GM18861 (cell line): ENCODE measurements around the gene FAM184A.

Experiments
- ATAC-seq: cut with Tn5 transposase; IDR thresholded peaks from one replicate; pipeline ENCODE4 v1.9.1; 2021; ENCODE audit not compliant: unreplicated experiment

The FAM184A gene

DNA sequence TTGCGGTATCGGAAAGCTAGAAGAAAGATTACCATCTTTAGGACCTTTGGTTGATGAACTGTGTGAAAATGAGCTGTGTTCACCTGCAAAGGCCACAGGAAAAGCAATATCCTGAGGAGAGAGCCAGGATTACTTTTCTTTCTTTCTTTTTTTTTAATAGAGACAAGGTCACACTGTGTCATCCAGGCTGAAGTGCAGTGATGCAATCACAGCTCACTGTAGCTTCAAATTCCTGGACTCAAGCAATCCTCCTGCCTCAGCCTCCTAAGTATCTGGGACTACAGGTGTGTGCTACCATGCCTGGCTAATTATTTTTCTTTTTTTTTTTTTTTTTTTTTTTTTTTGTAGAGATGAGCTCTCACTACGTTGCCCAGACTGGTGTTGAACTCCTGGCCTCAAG, 17.2 kb downstream of the FAM184A start:
- no peak for ATAC-seq

DNA sequence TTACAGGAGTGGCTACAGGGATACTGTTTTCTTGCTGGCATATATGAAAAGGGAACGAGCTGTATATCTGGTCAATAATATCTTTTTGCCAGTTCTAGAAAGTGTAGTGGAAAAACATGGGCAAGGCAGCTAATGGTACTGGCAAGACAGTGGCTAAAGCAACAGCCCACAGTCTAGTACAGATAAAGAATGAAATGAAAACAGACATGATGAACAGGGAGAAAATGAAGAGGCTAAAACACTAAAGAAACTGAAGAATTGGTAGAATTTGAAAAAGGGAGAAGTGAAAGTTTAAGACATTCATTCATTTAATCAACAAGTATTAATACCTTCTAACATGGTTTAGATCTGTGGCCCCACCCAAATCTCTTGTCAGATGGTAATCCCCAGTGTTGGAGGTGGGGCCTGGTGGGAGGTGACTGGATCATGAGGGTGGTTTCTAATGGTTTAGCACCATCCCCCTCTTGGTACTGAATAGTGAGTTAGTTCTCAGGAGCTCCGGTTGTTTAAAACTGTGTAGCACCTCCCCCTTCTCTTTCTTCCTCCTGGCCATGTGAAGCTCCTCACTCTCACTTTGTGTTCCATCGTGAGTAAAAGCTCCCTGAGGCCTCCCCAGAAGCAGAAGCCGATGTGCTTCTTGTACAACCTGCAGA, 18.1 kb downstream of the FAM184A start:
- ATAC-seq: no peak

DNA sequence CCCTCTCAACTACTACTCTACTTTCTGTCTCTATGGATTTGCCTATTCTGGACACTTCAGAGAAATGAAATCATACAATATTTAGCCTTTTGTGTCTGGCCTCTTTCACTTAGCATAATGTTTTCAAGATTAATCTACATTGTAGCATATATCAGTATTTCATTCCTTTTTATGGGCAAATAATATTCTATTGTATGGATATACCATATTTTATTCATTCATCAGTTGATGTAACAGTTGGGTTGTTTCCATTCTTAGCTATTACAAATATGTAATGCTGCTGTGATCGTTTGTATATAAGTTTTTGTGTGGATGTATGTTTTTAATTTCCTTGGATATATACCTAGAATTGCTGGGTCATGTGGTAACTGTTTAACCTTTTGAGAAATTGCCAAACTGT, 23.4 kb downstream of the FAM184A start:
- no peak for ATAC-seq

DNA sequence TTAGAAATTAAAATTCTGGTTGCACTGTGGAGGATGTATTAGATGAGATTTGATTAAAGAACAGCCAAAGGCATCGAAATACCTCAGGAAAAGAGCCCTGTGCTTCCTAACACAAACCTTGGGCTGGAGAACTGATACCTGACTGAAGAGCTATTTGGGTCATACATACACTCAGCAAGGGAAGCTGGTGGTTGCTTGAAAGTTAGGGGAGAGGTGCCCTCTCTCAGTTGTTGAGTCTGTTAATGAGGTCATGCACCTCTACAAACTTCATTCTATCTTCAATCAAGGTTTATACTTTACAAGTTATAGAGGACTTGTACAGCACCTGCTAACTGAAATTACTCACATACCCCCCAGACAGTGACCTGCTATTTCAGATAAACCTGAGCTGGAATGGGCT, 25.5 kb downstream of the FAM184A start:
- no peak for ATAC-seq

DNA sequence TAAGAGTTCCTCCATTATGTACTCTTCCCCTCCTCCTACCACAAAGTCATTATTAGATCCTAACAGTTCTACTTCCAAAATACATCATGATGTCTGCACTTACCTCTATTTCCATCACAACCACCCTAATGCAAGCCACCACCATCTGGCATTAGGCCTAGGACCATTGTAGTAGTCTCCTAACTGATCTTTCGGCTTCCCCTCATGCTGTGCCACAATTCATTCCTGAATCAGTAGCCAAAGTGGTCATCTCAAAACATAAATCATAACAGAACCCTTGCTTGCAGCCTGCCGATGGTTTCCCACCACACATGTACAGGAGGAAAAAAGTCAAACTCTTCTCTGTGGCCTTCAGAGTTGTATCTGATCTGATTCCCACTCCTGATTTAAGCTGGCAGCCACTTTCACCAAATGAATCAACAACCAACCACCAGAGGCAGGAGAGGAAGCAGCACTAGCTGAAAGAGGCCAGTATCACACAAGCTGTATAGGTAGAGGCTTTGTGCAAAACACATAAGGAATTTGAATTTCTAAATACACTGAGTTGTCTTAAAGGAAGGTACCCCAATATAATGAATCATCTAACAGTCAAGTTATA, 26.1 kb downstream of the FAM184A start:
- peak; percentile 48 for ATAC-seq

GRCh38 chr6:119044255-119044654, 34.2 kb downstream of the FAM184A start:
- ATAC-seq: no peak

DNA sequence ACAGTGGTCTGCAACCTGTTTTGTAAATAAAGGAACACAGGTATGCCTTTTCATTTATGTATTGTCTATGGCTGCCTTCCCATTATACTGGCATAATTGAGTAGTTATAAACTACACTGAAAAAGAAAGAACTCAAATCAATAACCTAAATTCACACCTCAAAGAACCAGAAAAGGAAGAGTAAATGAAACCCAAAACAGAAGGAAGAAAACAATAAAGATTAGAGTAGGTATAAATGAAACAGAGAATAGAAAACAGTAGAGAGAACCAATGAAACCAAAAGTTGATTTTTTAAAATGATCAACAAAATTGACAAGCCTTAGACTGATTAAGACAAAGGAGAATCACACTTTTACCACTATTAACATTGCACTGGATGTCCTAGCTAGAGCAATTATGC, 34.7 kb downstream of the FAM184A start:
- peak; percentile 51 for ATAC-seq

DNA sequence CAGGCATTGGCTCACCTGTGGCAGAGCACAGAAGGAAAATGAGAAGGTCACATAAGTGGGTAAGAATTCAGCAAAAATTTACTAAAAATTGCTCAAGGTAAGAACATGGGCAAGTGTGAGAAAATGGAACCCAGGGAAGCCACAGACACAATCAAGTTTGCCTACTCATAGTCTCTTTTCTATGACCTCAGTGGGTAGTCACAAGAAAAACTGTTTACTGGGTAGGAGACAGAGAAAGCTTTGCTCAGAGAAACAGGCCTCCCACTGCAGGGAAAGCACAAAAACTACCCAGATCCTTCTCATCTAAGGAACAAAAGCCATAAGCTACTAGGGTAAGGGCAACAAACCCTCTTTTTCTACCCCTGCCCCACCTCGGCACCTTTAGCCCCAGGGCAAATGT, 35.2 kb downstream of the FAM184A start:
- no peak for ATAC-seq

DNA sequence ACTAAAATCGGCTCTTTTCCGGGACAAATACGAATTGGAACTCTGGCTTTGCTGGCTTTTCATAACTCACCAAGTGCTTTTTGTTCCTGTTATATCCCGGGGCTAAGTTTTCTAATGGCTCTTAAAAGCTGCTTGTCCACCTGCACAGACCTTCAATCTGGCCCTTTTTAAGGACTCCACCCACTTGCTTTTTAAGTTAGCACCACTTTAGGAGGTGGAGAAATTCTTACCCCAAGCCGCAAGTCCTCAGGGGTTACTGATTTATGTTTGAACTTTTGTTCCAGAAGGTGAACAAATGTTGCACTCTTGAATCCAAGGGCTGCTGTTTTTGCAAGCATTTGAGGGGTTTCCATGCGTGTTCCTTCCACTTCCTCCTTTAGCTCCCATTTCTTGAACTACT, 37.8 kb downstream of the FAM184A start:
- no peak for ATAC-seq

DNA sequence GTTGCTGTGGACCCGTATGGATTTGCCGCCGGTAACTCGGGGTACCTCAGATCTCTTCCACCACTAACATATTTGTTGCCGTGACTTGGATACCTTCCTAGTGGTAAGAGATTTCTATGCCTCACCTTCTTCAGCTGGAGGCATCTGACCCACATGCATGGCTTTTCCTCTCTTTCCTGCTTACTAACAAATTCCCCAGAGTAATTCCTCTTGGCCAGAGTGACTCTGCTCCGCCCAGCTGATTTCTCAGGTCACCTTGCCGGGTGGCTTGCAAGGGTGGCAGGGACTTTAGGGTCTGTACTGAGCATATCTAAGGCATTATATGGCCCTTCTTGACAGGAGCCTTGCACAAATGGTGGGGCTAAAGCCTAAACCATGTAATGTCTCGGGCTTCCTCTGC, 38.2 kb downstream of the FAM184A start:
- no peak for ATAC-seq

DNA sequence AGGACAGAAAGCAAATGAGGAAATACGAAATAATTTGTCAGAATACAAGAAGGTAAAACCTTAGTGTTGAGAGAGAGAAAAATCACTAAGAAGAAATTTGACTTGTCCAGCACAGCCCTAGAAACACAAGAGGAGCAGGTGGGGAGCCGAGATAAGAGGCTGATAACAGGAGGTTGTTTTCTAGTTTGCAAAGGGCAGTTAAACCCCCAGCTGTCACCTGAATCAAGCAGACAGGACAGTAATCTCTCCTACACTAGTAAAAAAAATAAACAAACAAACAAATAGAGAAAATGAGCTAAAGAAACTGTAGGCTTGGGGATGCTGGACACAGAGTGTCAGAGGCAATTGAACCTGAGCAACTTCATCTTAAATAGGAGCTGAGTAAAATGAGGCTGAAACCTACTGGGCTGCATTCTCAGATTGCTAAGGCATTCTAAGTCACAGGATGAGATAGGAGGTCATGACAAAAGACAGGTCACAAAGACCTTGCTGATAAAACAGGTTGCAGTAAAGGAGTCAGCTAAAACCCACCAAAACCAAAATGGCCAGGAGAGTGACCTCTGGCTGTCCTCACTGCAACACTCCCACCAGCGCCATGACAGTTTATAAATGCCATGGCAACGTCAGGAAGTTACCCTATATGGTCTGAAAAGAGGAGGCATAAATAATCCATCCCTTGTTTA, 40.4 kb downstream of the FAM184A start:
- ATAC-seq: no peak

DNA sequence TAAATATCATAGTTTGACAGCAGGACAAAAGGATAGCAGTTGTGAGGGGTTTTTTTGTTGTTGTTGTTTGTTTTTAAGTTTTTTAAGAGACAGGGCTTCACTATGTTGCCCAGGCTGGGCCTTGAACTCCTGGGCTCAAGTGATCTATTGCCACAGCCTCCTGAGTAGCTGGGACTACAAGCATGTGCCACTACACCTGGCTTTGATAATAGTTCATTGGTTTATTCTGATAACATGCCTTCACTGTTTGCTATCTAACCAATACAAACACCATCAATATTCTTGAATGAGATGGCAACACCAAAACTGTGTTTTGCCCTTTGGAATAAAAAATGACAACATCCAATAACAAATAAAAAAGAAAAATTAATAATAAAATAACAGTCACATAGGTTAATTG, 41.2 kb downstream of the FAM184A start:
- ATAC-seq: no peak

DNA sequence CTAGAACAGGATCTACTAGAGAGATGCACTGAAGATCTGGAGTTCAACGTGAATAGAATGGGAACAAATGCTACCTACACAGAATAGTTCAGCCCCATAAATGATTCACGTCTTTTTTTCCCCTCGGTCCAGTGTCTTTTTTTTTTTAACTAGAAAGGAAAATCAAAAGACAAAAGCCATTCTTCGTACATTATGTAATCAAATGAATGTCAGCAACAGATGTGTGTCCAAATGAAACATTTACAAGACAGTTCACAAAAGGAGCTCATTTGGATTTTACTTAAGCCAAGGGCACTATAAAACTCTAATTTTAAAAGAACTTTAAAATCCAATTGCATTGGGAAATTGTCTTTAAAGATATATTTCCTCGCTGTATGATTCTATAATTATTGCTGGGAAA, 42.4 kb downstream of the FAM184A start:
- ATAC-seq: no peak

DNA sequence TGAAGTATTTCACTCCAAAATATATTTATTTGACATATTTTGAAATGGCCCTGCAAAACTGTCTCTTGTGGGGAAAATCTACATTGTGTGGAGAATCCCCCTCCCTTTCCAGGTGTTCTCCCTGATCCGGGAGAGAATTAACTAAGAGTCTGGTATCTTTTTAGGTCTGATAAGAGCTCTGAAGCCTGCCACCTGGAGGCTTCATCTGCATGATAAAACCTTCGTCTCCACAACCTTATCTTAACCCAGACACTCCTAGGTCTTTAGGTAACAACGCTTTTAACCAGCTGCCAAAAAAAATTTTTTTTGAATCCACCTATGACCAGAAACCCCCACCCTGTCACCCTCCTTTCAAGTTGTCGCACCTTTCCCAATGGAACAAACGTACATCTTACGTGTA, 43.0 kb downstream of the FAM184A start:
- no peak for ATAC-seq

- ATAC-seq: no peak
Measured at GRCh38 chr6:119034827-119035458, 43.5 kb downstream of the FAM184A start.

- ATAC-seq: no peak
Measured at GRCh38 chr6:119032428-119032827, 46.0 kb downstream of the FAM184A start.

- no peak for ATAC-seq
Measured at GRCh38 chr6:119030759-119031158, 47.7 kb downstream of the FAM184A start.

- no peak for ATAC-seq
Measured at GRCh38 chr6:119028091-119028490, 50.4 kb downstream of the FAM184A start.

DNA sequence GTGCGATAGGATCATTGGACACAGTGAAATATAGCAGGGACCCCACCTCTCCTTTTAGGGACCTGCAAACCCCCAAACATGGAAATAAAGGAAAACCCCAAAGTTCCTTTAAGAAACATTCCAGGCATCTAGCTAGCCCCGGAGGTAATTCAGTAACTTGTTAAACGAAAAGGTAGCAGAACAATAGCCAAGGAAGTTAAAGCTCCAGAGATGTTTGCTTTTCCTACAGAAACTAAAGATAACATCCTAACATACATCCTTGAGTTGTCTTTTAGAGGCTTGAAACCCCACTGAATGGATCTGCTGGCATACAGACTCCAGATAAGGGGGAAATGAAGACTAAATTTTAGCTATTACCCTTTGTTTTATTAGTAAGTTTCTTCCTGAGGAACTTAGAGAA, 51.0 kb downstream of the FAM184A start:
- no peak for ATAC-seq

- no peak for ATAC-seq
Measured at GRCh38 chr6:119026822-119027221, 51.6 kb downstream of the FAM184A start.

GRCh38 chr6:119025793-119026192, 52.7 kb downstream of the FAM184A start:
- no peak for ATAC-seq

DNA sequence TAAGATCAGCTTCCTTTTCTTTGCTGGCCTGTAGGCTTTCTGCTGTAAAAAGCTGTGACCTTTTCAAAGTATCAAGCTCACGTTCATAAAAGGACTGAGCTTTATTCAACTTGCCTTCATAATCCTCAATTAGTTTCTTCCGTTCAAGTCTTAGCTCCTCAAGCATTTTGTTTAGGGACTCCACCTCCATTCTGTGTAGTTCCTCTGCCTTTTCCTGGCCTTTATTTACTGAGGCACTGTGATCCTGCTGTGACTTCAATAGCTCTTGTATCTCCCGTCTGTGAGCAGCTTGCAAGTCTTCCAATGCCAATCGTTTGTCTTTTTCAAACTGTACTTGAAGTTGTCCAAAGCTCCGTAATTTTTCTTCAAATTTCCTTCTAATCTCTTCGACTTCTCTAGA, 54.4 kb downstream of the FAM184A start:
- ATAC-seq: no peak
